Activated CD4-positive, alpha-beta T cell treated with anti-CD3 and anti-CD28 coated beads, Interleukin-2, amount 50 U/mL, for 1 hour (primary cell): ENCODE measurements around the gene TM9SF3.
"Not testable (repeated sequence)": the region's sequence is repeated elsewhere in the genome, so short reads cannot be mapped to it uniquely, and the experiment has no call there.

ENCODE experiments used
- DNase-seq: peaks from one replicate; pipeline ENCODE4 v3.0.0-alpha.2; 2020

TM9SF3 gene

GRCh38 chr10:96596422-96597407 lies 9.9 kb upstream of the TM9SF3 start:
- DNase-seq: no peak

- DNase-seq: no peak
Measured at GRCh38 chr10:96595741-96596140, 8.9 kb upstream of the TM9SF3 start.

- DNase-seq: no peak
Measured at GRCh38 chr10:96591946-96592345, 5.1 kb upstream of the TM9SF3 start.

- no peak for DNase-seq
Measured at GRCh38 chr10:96588616-96589419, 2.0 kb upstream of the TM9SF3 start.

- DNase-seq: no peak
Measured at GRCh38 chr10:96588060-96588554, 1.3 kb upstream of the TM9SF3 start.

- DNase-seq: peak; percentile 53
Measured at GRCh38 chr10:96587264-96588059, 650 bp upstream of the TM9SF3 start.

GRCh38 chr10:96585736-96586418 lies 935 bp downstream of the TM9SF3 start:
- peak; percentile 22 for DNase-seq

GRCh38 chr10:96584474-96584873 lies 2.3 kb downstream of the TM9SF3 start:
- DNase-seq: no peak

GRCh38 chr10:96584035-96584434 lies 2.8 kb downstream of the TM9SF3 start:
- no peak for DNase-seq

GRCh38 chr10:96579133-96579532 lies 7.7 kb downstream of the TM9SF3 start:
- DNase-seq: no peak

GRCh38 chr10:96578633-96579032 lies 8.2 kb downstream of the TM9SF3 start:
- DNase-seq: no peak

- DNase-seq: no peak
Measured at GRCh38 chr10:96578022-96578421, 8.8 kb downstream of the TM9SF3 start.

GRCh38 chr10:96577069-96577468 lies 9.7 kb downstream of the TM9SF3 start:
- no peak for DNase-seq

- DNase-seq: no peak
Measured at GRCh38 chr10:96576277-96576980, 10.4 kb downstream of the TM9SF3 start.

GRCh38 chr10:96574564-96574963 lies 12.2 kb downstream of the TM9SF3 start:
- DNase-seq: not testable (repeated sequence)

- no peak for DNase-seq
Measured at GRCh38 chr10:96573036-96573435, 13.8 kb downstream of the TM9SF3 start.

GRCh38 chr10:96570983-96571964 lies 15.5 kb downstream of the TM9SF3 start:
- DNase-seq: no peak

- DNase-seq: no peak
Measured at GRCh38 chr10:96570511-96570910, 16.3 kb downstream of the TM9SF3 start.

GRCh38 chr10:96568402-96568801 lies 18.4 kb downstream of the TM9SF3 start:
- DNase-seq: no peak

- no peak for DNase-seq
Measured at GRCh38 chr10:96565774-96566173, 21.0 kb downstream of the TM9SF3 start.
